ENCODE data around the gene XK. TPM values are rescaled to one million over a fixed set of nuclear protein-coding genes. Genes with fewer than 3 reads are reported as not detected.

XK gene
- total and polyA plus RNA-seq, 8 donors = 1.1 to 47.7 (median 13.9) TPM

DNA sequence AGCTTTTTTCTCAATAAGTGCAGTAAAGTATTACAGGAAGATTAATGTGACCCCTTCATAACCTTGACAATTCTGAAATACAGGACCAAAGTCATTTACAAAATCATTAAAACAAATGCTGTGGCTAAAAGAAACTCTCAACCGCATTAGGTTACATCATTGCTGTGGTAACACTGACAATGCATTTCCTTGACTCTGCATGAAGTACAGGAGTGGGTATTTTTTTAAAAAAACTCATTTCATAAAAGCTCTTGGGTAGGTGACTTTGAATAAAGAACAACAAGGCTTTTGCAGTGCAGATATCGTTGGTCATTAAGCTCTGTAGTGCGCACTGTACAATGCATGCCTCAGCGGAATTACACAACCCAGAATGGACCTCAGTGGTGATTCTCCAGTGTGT, 23.4 kb upstream of the XK start:
- no peaks in the 10 kb centered on the region for H3K36me3 ChIP-seq
- DNase-seq = no peak
- no peak for TF ChIP-seq POLR2AphosphoS5 (IDR thresholded peaks at IDR 0.05)
- TF ChIP-seq, protein P1, sequence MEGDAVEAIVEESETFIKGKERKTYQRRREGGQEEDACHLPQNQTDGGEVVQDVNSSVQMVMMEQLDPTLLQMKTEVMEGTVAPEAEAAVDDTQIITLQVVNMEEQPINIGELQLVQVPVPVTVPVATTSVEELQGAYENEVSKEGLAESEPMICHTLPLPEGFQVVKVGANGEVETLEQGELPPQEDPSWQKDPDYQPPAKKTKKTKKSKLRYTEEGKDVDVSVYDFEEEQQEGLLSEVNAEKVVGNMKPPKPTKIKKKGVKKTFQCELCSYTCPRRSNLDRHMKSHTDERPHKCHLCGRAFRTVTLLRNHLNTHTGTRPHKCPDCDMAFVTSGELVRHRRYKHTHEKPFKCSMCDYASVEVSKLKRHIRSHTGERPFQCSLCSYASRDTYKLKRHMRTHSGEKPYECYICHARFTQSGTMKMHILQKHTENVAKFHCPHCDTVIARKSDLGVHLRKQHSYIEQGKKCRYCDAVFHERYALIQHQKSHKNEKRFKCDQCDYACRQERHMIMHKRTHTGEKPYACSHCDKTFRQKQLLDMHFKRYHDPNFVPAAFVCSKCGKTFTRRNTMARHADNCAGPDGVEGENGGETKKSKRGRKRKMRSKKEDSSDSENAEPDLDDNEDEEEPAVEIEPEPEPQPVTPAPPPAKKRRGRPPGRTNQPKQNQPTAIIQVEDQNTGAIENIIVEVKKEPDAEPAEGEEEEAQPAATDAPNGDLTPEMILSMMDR (IDR thresholded peaks at IDR 0.05) = no peak
- TF ChIP-seq POLR2A (IDR thresholded peaks at IDR 0.05) = no peak
- intact Hi-C loops (cut with DNase I; ENCODE audit: low total_unique reads) = no loop called here
- peaks cover 0 to 4% (median 0%) of the 10 kb centered on the region in 4 donors for H3K9me3 ChIP-seq
- no peaks in the 10 kb centered on the region for H3K27me3 ChIP-seq
- no peak overlapping the region for H3K4me3 ChIP-seq
- H3K4me1 ChIP-seq = peaks cover 0 to 8% (median 0%) of the 10 kb centered on the region in 4 donors
- H3K27ac ChIP-seq = no peak overlapping the region
- WGBS, 5 donors = 82 to 93% (median 89%) methylated on average over 4 of the region's 4 CpGs

DNA sequence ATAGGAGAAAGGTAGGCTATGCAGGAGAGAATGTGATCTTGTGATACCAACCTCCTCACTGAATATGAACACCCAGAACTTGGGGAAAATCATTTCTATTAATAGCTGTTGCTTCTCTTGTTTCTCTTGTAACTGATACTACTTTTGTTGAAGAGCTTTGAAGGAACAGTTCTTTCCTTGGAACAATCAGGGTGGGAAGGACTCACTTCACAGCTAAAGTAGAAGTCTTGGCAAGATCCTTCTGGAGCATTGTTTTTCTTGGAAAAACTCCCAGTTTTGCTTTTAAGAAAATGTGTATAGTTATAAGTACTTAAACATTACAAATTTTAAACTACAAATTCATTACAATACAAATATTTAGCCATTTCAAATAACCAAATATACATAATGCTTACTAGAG, 19.1 kb upstream of the XK start:
- peaks cover 0 to 8% (median 0%) of the 10 kb centered on the region in 4 donors for H3K4me1 ChIP-seq
- no peak overlapping the region for H3K4me3 ChIP-seq
- H3K9me3 ChIP-seq = peaks cover 0 to 4% (median 0%) of the 10 kb centered on the region in 4 donors
- H3K27ac ChIP-seq = peak overlapping the region in 2 of 5 donors; percentile 12 to 18
- intact Hi-C loops (cut with DNase I; ENCODE audit: low total_unique reads) = no loop called here
- H3K36me3 ChIP-seq = no peaks in the 10 kb centered on the region
- H3K27me3 ChIP-seq = no peaks in the 10 kb centered on the region
- no peak for TF ChIP-seq POLR2AphosphoS5 (IDR thresholded peaks at IDR 0.05)
- no peak for TF ChIP-seq EP300 (IDR thresholded peaks at IDR 0.05)
- TF ChIP-seq POLR2A (IDR thresholded peaks at IDR 0.05) = no peak
- TF ChIP-seq, protein P1 (IDR thresholded peaks at IDR 0.05) = no peak
- peak in 1 of 2 donors; percentile 26 for DNase-seq

DNA sequence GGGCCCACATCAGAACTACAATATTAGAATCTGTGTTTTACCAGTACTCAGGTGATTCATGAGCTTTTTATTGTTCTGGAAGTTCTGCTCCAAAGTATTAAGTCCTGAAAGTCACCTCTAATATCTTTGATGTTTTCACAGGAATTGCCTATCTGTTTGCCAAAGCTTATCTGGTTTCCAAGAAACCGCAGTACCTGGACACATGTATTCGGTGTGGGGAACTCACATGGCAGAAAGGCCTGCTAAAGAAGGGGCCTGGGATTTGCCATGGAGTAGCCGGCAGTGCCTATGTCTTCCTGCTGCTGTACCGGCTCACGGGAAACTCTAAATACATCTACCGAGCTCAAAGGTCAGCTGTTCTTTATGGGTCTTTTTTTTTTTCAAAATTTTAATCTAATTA, 18.4 kb upstream of the XK start:
- intact Hi-C loops (cut with DNase I; ENCODE audit: low total_unique reads) = no loop called here
- H3K27me3 ChIP-seq = no peaks in the 10 kb centered on the region
- WGBS, 5 donors = 35 to 68% (median 52%) methylated on average over 6 of the region's 6 CpGs
- no peak overlapping the region for H3K4me3 ChIP-seq
- peak overlapping the region in 2 of 5 donors; percentile 12 to 18 for H3K27ac ChIP-seq
- peaks cover 0 to 8% (median 0%) of the 10 kb centered on the region in 4 donors for H3K4me1 ChIP-seq
- no peak for TF ChIP-seq POLR2A (IDR thresholded peaks at IDR 0.05)
- TF ChIP-seq POLR2AphosphoS5 (IDR thresholded peaks at IDR 0.05) = peak in 2 of 3 donors; percentile 33 to 63
- DNase-seq = peak; percentile 17 to 29
- H3K9me3 ChIP-seq = peaks cover 0 to 4% (median 0%) of the 10 kb centered on the region in 4 donors
- H3K36me3 ChIP-seq = no peaks in the 10 kb centered on the region

DNA sequence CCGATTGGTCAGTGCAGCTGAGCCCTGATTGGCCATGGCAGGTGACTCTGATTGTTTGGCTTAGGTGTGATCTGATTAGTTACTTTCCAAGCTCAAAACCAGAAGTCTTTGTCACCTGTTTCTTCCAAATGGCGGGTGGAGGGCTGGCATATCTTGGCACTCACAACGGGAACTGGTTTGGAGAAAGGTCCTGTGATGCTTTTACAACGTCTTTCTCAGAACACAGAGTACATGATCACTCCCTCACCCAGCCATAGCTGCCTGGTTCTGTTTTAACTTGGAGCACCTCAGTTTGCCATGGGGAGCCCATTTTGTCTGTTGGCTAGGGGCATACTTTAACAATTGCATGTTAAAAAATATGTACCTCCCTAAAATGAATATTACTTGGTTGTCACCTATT, 13.0 kb upstream of the XK start:
- WGBS, 5 donors = 57 to 93% (median 77%) methylated on average over 4 of the region's 4 CpGs
- Histone ChIP-seq H3K36me3 (no peaks in the 10 kb centered on the region), H3K4me3 (no peak overlapping the region), H3K4me1 (peaks cover 0 to 3% (median 0%) of the 10 kb centered on the region in 4 donors), H3K9me3 (no peaks in the 10 kb centered on the region), H3K27ac (no peak overlapping the region), H3K27me3 (no peaks in the 10 kb centered on the region)
- DNase-seq = no peak
- intact Hi-C loops (cut with DNase I; ENCODE audit: low total_unique reads) = no loop called here
- TF ChIP-seq POLR2AphosphoS5 (IDR thresholded peaks at IDR 0.05) (no peak), POLR2A (IDR thresholded peaks at IDR 0.05) (no peak), EP300 (IDR thresholded peaks at IDR 0.05) (no peak)
- TF ChIP-seq, protein P1 (IDR thresholded peaks at IDR 0.05) = no peak

DNA sequence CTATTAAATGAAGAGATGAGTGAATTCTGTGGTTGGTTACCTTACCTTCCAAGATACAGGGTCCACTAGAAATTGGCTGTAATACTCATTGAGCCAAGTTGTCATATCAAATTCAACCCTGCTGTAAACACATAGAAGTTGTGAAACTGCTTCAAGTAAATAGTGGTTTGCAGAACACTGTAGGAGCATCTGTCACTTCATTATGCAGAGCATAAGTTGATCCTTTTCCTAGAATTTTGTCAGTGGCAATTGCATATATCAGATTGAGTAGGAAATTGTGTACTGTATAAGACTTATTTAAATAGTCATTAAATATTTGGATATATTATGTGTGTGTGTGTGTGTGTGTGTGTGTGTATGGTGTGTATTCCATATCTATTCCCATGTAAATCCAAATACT, 8.8 kb upstream of the XK start:
- no peak for DNase-seq
- no peaks in the 10 kb centered on the region for H3K27me3 ChIP-seq
- H3K4me1 ChIP-seq = peaks cover 0 to 15% (median 6%) of the 10 kb centered on the region in 4 donors
- TF ChIP-seq POLR2A (IDR thresholded peaks at IDR 0.05) = no peak
- TF ChIP-seq, protein P1 (IDR thresholded peaks at IDR 0.05) = no peak
- no peak overlapping the region for H3K4me3 ChIP-seq
- no peaks in the 10 kb centered on the region for H3K36me3 ChIP-seq
- H3K9me3 ChIP-seq = no peaks in the 10 kb centered on the region
- H3K27ac ChIP-seq = no peak overlapping the region
- intact Hi-C loops (cut with DNase I; ENCODE audit: low total_unique reads) = no loop called here

All from stomach (tissue), 9 donors.